Heart right ventricle (tissue), 16 donors: ENCODE results near the gene COX5B. TPM values are rescaled to one million over a fixed set of nuclear protein-coding genes. Genes with fewer than 3 reads are reported as not detected.
A peak's percentile ranks its signal among the peaks of the same experiment; 100 is the strongest.

ENCODE experiments used
- ATAC-seq, 8 donors: fragments of 200-7000 bp; cut with Tn5 transposase; one replicate each; pipeline ENCODE4 v1.9.1; 2020; ENCODE audit warnings: mild to moderate bottlenecking in 8 of 8, moderate library complexity in 8 of 8, moderate number of reproducible peaks in 1 of 8
- DNase-seq, 2 donors: peaks; one replicate each; pipeline ENCODE4 v3.0.0-alpha.2; 2020
- H3K27ac ChIP-seq, 10 donors: fragments of 200-600 bp; sonication (generic) in 2 of 10; one replicate each; pipeline versions ENCODE4 v1.5.0 to v1.8.0; 2020 to 2022; ENCODE audit warnings: mild to moderate bottlenecking in 3 of 10
- H3K27me3 ChIP-seq, 7 donors: fragments of 200-600 bp; one replicate each; pipeline ENCODE4 v1.8.0; 2021 to 2022; ENCODE audit warnings: mild to moderate bottlenecking in 2 of 7
- H3K36me3 ChIP-seq, 9 donors: fragments of 200-600 bp; sonication (generic) in 1 of 9; one replicate each; pipeline versions ENCODE4 v1.5.0 to v1.8.0; 2020 to 2022; ENCODE audit warnings: mild to moderate bottlenecking in 2 of 9
- H3K4me1 ChIP-seq, 9 donors: fragments of 200-600 bp; sonication (generic) in 1 of 9; one replicate each; pipeline versions ENCODE4 v1.5.0 to v1.8.0; 2020 to 2022; ENCODE audit warnings: mild to moderate bottlenecking in 4 of 9
- H3K4me3 ChIP-seq, 10 donors: fragments of 200-600 bp; sonication (generic) in 2 of 10; one replicate each; pipeline versions ENCODE4 v1.5.0 to v1.8.0; 2020 to 2022; ENCODE audit warnings: mild to moderate bottlenecking in 7 of 10, moderate library complexity in 2 of 10
- H3K9me3 ChIP-seq, 11 donors: fragments of 200-600 bp in 10 of 11; sonication (generic) in 2 of 11; one replicate each; pipeline versions ENCODE4 v1.5.0 to v1.8.0; 2013 to 2022; ENCODE audit warnings: mild to moderate bottlenecking in 2 of 11, control low read depth in 1 of 11, moderate library complexity in 1 of 11
- WGBS, 2 donors: extraction: QIAGEN DNeasy Blood & Tissue Kit; methylation state at CpG; one replicate each; pipeline ENCODE4 v1.1.7; 2013; ENCODE audit warnings: inconsistent platforms in 1 of 2; 5-methylcytosine and 5-hydroxymethylcytosine counted together
- intact Hi-C, 10 donors: fragments of 100-400 bp; cut with DNase I; formaldehyde crosslinking; loops; one replicate each; pipeline versions ENCODE4 v1.11.1 to v1.14.2; 2022
- polyA plus RNA-seq, 2 donors: library from polyadenylated mRNA; stranded (reverse); fragments of 200-250 nt; gene quantifications; one replicate each; pipeline ENCODE4 v1.2.3, GENCODE V29; 2013
- total RNA-seq, 10 donors: library from RNA; stranded (reverse); fragmentation: NEBNext Ultra II Directional in 3 of 10; extraction: Animal tissue kit (Norgen Biotek cat#: 25700) in 3 of 10; gene quantifications; one replicate each; pipeline versions ENCODE4 v1.2.1 to v1.2.4, GENCODE V29; 2021 to 2023
- TF ChIP-seq, protein P1 (sequence below), 9 donors: fragments of 200-600 bp; sonication (generic) in 2 of 9; IDR thresholded peaks; one replicate each; pipeline versions ENCODE4 v1.5.0 to v1.8.0; 2021 to 2022; ENCODE audit warnings: antibody characterized with exemption in 9 of 9, mild to moderate bottlenecking in 5 of 9, moderate library complexity in 1 of 9
- donor health status: Arrhythmogenic right ventricular cardiomyopathy.
- donor health status: ischemic (EF 13 %, LVEDD 7.1; RV severe dilation, severe dysfunction).
- donor health status: healthy with polysubstance abuse.
- donor health status: DM: no; HTN: yes; CAD: no.
- donor health status: DM: no; HTN: no; CAD: no.
- donor health status: ischemic (EF 25% LVEDD 6.9; RV normal size, moderate dysfunction).
- donor health status: ischemic (EF 25% LVEDD 5.7; RV mildly dilated, moderate dysfunction).
- donor health status: healthy.
- donor health status: DM: yes; HTN: yes; CAD: no.
- donor health status: Ischemic cardiomyopathy.
- donor health status: ischemic (EF 35%, LVEDD 5.7; RV mildly dilated, moderate dysfunction).
- donor health status: nonischemic (EF 11% LVEDD 7.7; RV severe dilation, severe dysfunction).
- donor health status: DM: yes; HTN: yes; CAD: no.
- donor health status: PGD.
- donor health status: ischemic (EF 29% LVEDD 5.4; RV normal size, mild dysfunction).
- donor health status: nonischemic (EF 23%, LVEDD 6.1; RV moderate dilation, normal function).

COX5B gene
- total and polyA plus RNA-seq, 12 donors = 886 to 5,403 (median 1,311) TPM

GRCh38 chr2:97644023-97644717 is 1.7 kb upstream of the COX5B start:
- Histone ChIP-seq H3K27me3 (no peaks in the 10 kb centered on the region), H3K4me3 (no peak overlapping the region), H3K27ac (peak overlapping the region in 6 of 10 donors; percentile 93 to 98 (median 97)), H3K9me3 (no peaks in the 10 kb centered on the region), H3K36me3 (peaks cover 0 to 24% (median 22%) of the 10 kb centered on the region in 9 donors), H3K4me1 (peaks cover 7 to 32% (median 25%) of the 10 kb centered on the region in 9 donors)
- TF ChIP-seq, protein P1, sequence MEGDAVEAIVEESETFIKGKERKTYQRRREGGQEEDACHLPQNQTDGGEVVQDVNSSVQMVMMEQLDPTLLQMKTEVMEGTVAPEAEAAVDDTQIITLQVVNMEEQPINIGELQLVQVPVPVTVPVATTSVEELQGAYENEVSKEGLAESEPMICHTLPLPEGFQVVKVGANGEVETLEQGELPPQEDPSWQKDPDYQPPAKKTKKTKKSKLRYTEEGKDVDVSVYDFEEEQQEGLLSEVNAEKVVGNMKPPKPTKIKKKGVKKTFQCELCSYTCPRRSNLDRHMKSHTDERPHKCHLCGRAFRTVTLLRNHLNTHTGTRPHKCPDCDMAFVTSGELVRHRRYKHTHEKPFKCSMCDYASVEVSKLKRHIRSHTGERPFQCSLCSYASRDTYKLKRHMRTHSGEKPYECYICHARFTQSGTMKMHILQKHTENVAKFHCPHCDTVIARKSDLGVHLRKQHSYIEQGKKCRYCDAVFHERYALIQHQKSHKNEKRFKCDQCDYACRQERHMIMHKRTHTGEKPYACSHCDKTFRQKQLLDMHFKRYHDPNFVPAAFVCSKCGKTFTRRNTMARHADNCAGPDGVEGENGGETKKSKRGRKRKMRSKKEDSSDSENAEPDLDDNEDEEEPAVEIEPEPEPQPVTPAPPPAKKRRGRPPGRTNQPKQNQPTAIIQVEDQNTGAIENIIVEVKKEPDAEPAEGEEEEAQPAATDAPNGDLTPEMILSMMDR (IDR thresholded peaks at IDR 0.05) = no peak
- WGBS, 2 donors = 93 to 97% methylated on average over 4 of the region's 4 CpGs
- intact Hi-C loops = loop anchor here in 1 of 10 donors (10.0 kb wide), 1 partner anchor 51 kb away; no protein-coding TSS in a partner anchor
- ATAC-seq (no peak), DNase-seq (no peak)

DNA sequence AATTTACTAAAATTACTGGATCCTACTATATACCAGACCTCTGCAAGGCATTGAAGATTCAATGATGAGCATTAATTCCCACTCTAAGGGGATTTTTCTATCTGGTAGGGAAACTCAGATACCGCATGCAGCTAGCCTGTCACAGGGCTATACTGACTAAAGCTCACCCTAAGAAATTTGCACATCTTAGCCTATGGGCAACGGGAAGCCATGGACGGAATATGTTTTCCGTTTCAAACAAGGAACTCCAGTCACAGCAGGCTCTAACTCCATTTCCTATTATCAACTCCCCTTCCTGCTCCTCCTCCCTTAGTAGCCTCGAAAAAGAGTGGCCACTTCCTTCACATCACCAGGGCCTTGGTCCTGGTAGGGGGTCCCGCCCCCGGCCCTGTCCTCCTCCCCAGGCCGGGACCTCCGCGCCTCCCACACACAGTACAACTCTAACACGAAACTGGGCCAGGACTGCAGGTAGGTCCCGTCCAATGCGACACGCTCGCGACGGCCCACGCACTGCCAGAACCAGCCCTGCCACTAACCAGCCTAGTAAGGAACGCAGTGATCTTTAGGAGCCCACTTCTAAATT is 659 bp upstream of the COX5B start:
- DNase-seq (peak in 1 of 2 donors; percentile 53), ATAC-seq (peak; percentile 26 to 77 (median 60))
- no peaks in the 10 kb centered on the region for H3K27me3 ChIP-seq
- TF ChIP-seq, protein P1 (IDR thresholded peaks at IDR 0.05) = no peak
- H3K27ac ChIP-seq = peak overlapping the region; percentile 38 to 99 (median 96)
- peaks cover 0 to 35% (median 25%) of the 10 kb centered on the region in 9 donors for H3K36me3 ChIP-seq
- no peaks in the 10 kb centered on the region for H3K9me3 ChIP-seq
- WGBS, 2 donors = 7% methylated on average over 19 of the region's 19 CpGs
- H3K4me1 ChIP-seq = peaks cover 7 to 32% (median 25%) of the 10 kb centered on the region in 9 donors
- peak overlapping the region; percentile 9 to 98 (median 86) for H3K4me3 ChIP-seq
- intact Hi-C loops = loop anchor here in 3 of 10 donors (1.0 to 10.0 kb wide), 4 partner anchors 18 to 53 kb away; partner anchors contain the start of gene ACTR1B (in 2 of the 3)

GRCh38 chr2:97646977-97647376 is 1.1 kb downstream of the COX5B start:
- H3K9me3 ChIP-seq = no peaks in the 10 kb centered on the region

DNA sequence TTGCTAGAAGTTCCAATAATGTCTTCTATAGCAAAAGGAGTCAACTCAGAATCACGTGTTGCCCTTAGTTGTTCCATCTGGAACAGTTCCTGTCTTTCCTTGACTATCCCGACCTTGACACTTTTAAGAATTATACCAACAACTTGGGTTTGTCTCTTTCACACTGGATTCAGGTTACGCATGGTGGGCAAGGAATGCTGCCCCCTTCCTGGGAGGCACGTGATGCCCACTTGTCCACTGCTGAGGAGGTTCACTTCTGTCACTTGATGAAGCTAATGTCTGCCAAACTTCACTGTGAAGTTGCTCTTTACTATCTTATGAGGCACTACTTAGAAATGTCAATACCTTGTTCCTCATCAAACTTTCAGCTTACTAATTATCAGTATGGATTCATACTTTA is 5.3 kb downstream of the COX5B start:
- Histone ChIP-seq H3K4me3 (no peak overlapping the region), H3K36me3 (peaks cover under 1 to 77% (median 33%) of the 10 kb centered on the region in 9 donors), H3K4me1 (peaks cover 7 to 22% (median 17%) of the 10 kb centered on the region in 9 donors), H3K27ac (no peak overlapping the region), H3K27me3 (no peaks in the 10 kb centered on the region), H3K9me3 (peaks cover 0 to 22% (median 7%) of the 10 kb centered on the region in 11 donors)
- intact Hi-C loops = no loop called here
- WGBS, 2 donors = 73 to 75% methylated on average over 4 of the region's 4 CpGs
- TF ChIP-seq, protein P1 (IDR thresholded peaks at IDR 0.05) = no peak
- DNase-seq = no peak
- ATAC-seq = no peak

More at GRCh38 chr2:97646977-97647376, 1.1 kb downstream of the COX5B start:
- 61 to 67% methylated on average over 4 of the region's 4 CpGs for WGBS, 2 donors
- intact Hi-C loops = loop anchor here in 5 of 10 donors (1.0 to 10.0 kb wide), 4 partner anchors 14 to 55 kb away; no protein-coding TSS in a partner anchor
- H3K27me3 ChIP-seq = no peaks in the 10 kb centered on the region
- TF ChIP-seq, protein P1 (IDR thresholded peaks at IDR 0.05) = no peak
- peak overlapping the region; percentile 73 to 98 (median 86) for H3K4me3 ChIP-seq
- no peak for DNase-seq
- peak overlapping the region; percentile 90 to 99 (median 96) for H3K27ac ChIP-seq
- peaks cover 7 to 32% (median 25%) of the 10 kb centered on the region in 9 donors for H3K4me1 ChIP-seq
- peaks cover 0 to 50% (median 25%) of the 10 kb centered on the region in 9 donors for H3K36me3 ChIP-seq
- no peak for ATAC-seq
